ENCODE data around the gene CEACAM7. TPM values are rescaled to one million over a fixed set of nuclear protein-coding genes. Genes with fewer than 3 reads are reported as not detected.
"Not testable (repeated sequence)": the region's sequence is repeated elsewhere in the genome, so short reads cannot be mapped to it uniquely, and the experiment has no call there.

CEACAM7 gene
- total and polyA plus RNA-seq, 12 donors: not detected

DNA sequence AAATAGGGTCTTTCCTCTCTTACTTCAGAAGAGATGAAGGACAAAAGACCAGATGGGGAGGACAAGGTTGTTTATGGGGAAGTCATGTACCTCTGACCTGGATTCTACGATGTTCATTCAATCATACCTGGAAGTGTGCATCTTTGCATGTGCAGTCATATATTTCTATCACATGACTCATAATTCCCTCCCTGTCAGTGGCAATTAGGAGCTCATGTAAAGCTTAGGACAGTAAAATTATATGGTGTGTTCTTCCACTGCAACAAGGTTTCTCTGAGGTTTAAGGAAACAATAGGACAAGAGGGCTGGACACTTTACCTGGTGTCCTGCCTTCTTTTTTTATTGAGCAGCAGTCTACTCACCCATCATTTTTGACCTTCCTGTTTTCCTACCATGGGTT lies 19.8 kb downstream of the CEACAM7 start:
- intact Hi-C loops (cut with DNase I): no loop called here
- no peaks in the 10 kb centered on the region for H3K4me1 ChIP-seq
- H3K4me3 ChIP-seq: no peak overlapping the region
- H3K27me3 ChIP-seq: peaks cover 0 to 52% (median 36%) of the 10 kb centered on the region in 7 donors
- WGBS, 2 donors: 68 to 72% methylated on average over 1 of the region's 1 CpG
- TF ChIP-seq, protein P1, sequence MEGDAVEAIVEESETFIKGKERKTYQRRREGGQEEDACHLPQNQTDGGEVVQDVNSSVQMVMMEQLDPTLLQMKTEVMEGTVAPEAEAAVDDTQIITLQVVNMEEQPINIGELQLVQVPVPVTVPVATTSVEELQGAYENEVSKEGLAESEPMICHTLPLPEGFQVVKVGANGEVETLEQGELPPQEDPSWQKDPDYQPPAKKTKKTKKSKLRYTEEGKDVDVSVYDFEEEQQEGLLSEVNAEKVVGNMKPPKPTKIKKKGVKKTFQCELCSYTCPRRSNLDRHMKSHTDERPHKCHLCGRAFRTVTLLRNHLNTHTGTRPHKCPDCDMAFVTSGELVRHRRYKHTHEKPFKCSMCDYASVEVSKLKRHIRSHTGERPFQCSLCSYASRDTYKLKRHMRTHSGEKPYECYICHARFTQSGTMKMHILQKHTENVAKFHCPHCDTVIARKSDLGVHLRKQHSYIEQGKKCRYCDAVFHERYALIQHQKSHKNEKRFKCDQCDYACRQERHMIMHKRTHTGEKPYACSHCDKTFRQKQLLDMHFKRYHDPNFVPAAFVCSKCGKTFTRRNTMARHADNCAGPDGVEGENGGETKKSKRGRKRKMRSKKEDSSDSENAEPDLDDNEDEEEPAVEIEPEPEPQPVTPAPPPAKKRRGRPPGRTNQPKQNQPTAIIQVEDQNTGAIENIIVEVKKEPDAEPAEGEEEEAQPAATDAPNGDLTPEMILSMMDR (IDR thresholded peaks at IDR 0.05): no peak
- H3K36me3 ChIP-seq: no peaks in the 10 kb centered on the region
- H3K27ac ChIP-seq: no peak overlapping the region
- DNase-seq (no peak), ATAC-seq (no peak)
- H3K9me3 ChIP-seq: peaks cover 0 to 46% (median 27%) of the 10 kb centered on the region in 11 donors

DNA sequence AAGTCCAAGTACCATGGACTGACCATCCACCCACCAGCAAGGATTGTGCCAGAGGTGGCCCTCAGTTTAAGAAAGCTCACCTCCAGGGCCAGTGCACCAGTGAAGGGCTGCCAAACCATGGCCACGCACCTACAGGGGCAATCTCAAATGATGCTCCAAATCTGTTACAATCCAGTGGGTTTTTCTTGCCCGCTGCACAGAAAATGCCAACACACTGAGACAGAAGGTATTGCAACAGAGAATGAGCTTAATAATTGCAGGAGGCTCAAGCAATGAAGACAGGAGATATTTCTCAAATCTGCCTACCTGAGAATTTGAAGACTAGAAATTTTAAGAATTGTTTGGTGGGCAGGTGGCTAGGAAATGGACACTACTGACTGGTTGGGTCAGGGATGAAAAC lies 22.0 kb downstream of the CEACAM7 start:
- intact Hi-C loops (cut with DNase I): no loop called here
- H3K27ac ChIP-seq: no peak overlapping the region
- no peak overlapping the region for H3K4me3 ChIP-seq
- TF ChIP-seq, protein P1 (IDR thresholded peaks at IDR 0.05): no peak
- DNase-seq: no peak
- H3K4me1 ChIP-seq: no peaks in the 10 kb centered on the region
- ATAC-seq: no peak
- peaks cover 0 to 32% (median 22%) of the 10 kb centered on the region in 7 donors for H3K27me3 ChIP-seq
- H3K9me3 ChIP-seq: peaks cover 0 to 58% (median 27%) of the 10 kb centered on the region in 11 donors
- WGBS, 2 donors: 57 to 65% methylated on average over 2 of the region's 2 CpGs
- no peaks in the 10 kb centered on the region for H3K36me3 ChIP-seq

DNA sequence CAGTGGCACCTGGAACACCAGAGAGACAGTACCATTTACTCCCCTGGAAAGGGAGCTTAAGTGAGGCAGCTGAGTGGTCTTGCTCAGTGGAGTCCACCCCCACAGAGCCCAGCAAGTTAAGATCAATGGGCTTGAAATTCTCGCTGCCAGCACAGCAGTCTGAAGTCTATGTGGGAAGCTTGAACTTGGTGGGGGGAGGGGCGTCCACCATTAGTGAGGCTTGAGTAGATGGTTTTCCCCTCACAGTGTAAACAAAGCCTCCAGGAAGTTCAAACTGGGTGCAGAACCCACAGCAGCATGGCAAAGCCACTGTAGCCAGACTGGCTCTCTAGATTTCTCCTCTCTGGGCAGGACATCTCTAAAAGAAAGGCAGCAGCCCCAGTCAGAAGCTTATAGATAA lies 30.9 kb downstream of the CEACAM7 start:
- TF ChIP-seq, protein P1 (IDR thresholded peaks at IDR 0.05): no peak
- intact Hi-C loops (cut with DNase I): no loop called here

DNA sequence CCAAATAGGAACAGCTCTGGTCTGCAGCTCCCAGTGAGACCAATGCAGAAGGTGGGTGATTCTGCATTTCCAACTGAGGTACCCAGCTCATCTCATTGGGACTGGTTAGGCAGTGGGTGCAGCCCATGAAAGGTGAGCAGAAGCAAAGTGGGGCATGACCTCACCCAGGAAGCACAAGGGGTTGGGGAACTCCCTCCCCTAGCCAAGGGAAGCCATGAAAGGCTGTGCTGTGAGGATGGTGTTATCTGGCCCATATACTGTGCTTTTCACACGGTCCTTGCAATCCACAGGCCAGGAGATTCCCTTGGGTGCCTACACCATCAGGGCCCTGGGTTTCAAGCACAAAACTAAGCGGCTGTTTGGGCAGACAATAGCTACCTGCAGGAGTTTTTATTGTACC lies 31.3 kb downstream of the CEACAM7 start:
- H3K27ac ChIP-seq; H3K36me3 ChIP-seq; H3K4me1 ChIP-seq; ATAC-seq; intact Hi-C loops (cut with DNase I); DNase-seq; H3K4me3 ChIP-seq: not testable (repeated sequence)
- Histone ChIP-seq H3K27me3 (peaks cover 0 to 57% (median 30%) of the 10 kb centered on the region in 7 donors), H3K9me3 (peaks cover 0 to 30% (median 0%) of the 10 kb centered on the region in 11 donors)
- 46 to 53% methylated on average over 2 of the region's 2 CpGs for WGBS, 2 donors

More for the DNA sequence above, 30.9 kb downstream of the CEACAM7 start:
- no peak for DNase-seq
- Histone ChIP-seq H3K36me3 (no peaks in the 10 kb centered on the region), H3K4me1 (no peaks in the 10 kb centered on the region), H3K4me3 (no peak overlapping the region), H3K27me3 (peaks cover 0 to 53% (median 29%) of the 10 kb centered on the region in 7 donors), H3K9me3 (peaks cover 0 to 30% (median 0%) of the 10 kb centered on the region in 11 donors), H3K27ac (no peak overlapping the region)
- no peak for ATAC-seq
- 37 to 38% methylated on average over 2 of the region's 2 CpGs for WGBS, 2 donors

DNA sequence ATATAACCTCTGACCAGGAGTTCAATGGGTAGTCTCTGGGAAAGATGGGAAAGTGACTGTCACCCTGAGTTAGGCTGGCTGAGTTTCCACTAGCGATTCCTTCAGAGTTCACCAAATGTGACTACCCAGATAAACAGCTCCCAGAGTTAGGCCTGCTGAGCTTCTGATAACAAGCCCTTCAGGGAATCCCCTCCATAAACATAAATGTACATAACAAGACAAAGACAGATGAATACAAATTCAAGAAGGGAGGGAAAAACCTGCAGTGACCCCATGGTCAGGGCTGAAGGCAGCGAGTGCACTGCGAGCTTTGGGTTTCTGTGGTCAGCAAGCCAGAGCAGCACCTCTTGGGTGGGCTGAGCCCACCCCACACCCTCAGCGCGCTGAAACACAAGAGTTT lies 35.8 kb downstream of the CEACAM7 start:
- no peaks in the 10 kb centered on the region for H3K4me1 ChIP-seq
- no peaks in the 10 kb centered on the region for H3K36me3 ChIP-seq
- H3K27ac ChIP-seq: no peak overlapping the region
- H3K4me3 ChIP-seq: no peak overlapping the region
- WGBS, 2 donors: 64 to 71% methylated on average over 5 of the region's 5 CpGs
- H3K9me3 ChIP-seq: peaks cover 0 to 25% (median 0%) of the 10 kb centered on the region in 11 donors
- TF ChIP-seq, protein P1 (IDR thresholded peaks at IDR 0.05): no peak
- ATAC-seq (no peak), DNase-seq (no peak)
- peaks cover 0 to 69% (median 54%) of the 10 kb centered on the region in 7 donors for H3K27me3 ChIP-seq
- intact Hi-C loops (cut with DNase I): no loop called here

Data from heart right ventricle (tissue), 16 donors.